Measurements from ENCODE around the gene GANC. TPM values are rescaled to one million over a fixed set of nuclear protein-coding genes. Genes with fewer than 3 reads are reported as not detected.

Gene GANC
- total and polyA plus RNA-seq, 10 donors = 7.4 to 65.9 (median 42.3) TPM

DNA sequence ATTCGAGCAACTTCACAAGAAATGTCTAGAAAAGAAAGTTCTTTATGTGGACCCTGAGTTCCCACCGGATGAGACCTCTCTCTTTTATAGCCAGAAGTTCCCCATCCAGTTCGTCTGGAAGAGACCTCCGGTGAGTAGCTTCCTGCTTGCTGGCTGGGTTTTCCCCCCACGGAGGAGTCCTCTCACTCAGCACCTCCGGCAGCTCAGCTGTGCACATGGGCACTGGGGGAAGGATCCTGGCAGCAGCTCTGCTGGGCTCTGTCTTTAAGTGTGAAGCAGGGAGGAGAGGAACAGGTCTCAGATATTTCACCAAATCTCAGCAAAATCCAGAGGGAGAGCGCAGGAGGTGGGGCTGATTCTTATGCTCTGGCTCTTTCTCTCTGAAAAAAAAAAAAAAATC is 87.0 kb downstream of the GANC start:
- H3K9me3 ChIP-seq = no peaks in the 10 kb centered on the region
- H3K27ac ChIP-seq = peak overlapping the region in 3 of 8 donors; percentile 60 to 63 (median 63)
- no peak for TF ChIP-seq POLR2AphosphoS5 (IDR thresholded peaks at IDR 0.05)
- TF ChIP-seq POLR2A (IDR thresholded peaks at IDR 0.05) = no peak
- TF ChIP-seq, protein P1, sequence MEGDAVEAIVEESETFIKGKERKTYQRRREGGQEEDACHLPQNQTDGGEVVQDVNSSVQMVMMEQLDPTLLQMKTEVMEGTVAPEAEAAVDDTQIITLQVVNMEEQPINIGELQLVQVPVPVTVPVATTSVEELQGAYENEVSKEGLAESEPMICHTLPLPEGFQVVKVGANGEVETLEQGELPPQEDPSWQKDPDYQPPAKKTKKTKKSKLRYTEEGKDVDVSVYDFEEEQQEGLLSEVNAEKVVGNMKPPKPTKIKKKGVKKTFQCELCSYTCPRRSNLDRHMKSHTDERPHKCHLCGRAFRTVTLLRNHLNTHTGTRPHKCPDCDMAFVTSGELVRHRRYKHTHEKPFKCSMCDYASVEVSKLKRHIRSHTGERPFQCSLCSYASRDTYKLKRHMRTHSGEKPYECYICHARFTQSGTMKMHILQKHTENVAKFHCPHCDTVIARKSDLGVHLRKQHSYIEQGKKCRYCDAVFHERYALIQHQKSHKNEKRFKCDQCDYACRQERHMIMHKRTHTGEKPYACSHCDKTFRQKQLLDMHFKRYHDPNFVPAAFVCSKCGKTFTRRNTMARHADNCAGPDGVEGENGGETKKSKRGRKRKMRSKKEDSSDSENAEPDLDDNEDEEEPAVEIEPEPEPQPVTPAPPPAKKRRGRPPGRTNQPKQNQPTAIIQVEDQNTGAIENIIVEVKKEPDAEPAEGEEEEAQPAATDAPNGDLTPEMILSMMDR (IDR thresholded peaks at IDR 0.05 in 8 of 11, conservative IDR thresholded peaks at IDR 0.05 in 3 of 11) = no peak
- no peak for DNase-seq
- intact Hi-C loops (cut with DNase I; ENCODE audit: low total_unique reads) = no loop called here
- H3K4me1 ChIP-seq = peaks cover 0 to 12% (median 0%) of the 10 kb centered on the region in 6 donors
- peaks cover 0 to 58% (median 18%) of the 10 kb centered on the region in 6 donors for H3K36me3 ChIP-seq
- no peaks in the 10 kb centered on the region for H3K27me3 ChIP-seq (replicated peaks in 1 of 7)
- 49 to 72% (median 51%) methylated on average over 7 of the region's 7 CpGs for WGBS, 5 donors
- H3K4me3 ChIP-seq = peak overlapping the region in 1 of 8 donors; percentile 22

DNA sequence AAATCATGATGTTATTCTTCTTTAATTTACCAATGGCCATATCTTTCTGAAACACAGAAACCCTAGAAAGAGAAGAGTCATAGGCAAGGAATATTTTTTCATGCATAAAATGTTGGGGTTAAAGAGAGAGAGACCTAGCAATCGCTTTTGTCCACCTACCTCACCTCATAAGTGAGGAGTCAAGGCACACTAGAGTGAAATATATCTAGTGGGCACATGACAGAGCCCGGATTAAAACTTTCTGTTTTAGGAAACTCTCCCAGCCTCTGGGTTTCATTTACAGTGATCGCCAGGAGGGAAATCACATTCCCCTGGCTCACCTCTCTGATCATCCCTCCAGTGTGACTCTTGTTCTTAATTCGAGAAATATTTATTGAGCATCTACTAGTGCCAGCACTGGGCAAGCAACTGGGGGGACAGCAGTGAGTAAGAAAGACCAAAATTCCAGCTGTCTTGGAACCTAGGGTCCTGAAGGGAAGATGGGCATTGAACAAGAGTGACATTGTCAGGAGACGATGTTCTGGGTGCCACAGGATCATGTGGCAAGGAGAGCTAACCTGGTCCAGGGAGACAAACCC is 87.6 kb downstream of the GANC start:
- TF ChIP-seq POLR2AphosphoS5 (IDR thresholded peaks at IDR 0.05) = no peak
- TF ChIP-seq, protein P1 (IDR thresholded peaks at IDR 0.05 in 8 of 11, conservative IDR thresholded peaks at IDR 0.05 in 3 of 11) = no peak
- TF ChIP-seq POLR2A (IDR thresholded peaks at IDR 0.05) = no peak
- 93 to 98% (median 96%) methylated on average over 5 of the region's 5 CpGs for WGBS, 5 donors
- no peaks in the 10 kb centered on the region for H3K27me3 ChIP-seq (replicated peaks in 1 of 7)
- H3K4me1 ChIP-seq = peaks cover 0 to 12% (median 0%) of the 10 kb centered on the region in 6 donors
- H3K9me3 ChIP-seq = no peaks in the 10 kb centered on the region
- H3K4me3 ChIP-seq = no peak overlapping the region
- peaks cover 0 to 52% (median 15%) of the 10 kb centered on the region in 6 donors for H3K36me3 ChIP-seq
- DNase-seq = no peak
- no peak overlapping the region for H3K27ac ChIP-seq
- intact Hi-C loops (cut with DNase I; ENCODE audit: low total_unique reads) = no loop called here

DNA sequence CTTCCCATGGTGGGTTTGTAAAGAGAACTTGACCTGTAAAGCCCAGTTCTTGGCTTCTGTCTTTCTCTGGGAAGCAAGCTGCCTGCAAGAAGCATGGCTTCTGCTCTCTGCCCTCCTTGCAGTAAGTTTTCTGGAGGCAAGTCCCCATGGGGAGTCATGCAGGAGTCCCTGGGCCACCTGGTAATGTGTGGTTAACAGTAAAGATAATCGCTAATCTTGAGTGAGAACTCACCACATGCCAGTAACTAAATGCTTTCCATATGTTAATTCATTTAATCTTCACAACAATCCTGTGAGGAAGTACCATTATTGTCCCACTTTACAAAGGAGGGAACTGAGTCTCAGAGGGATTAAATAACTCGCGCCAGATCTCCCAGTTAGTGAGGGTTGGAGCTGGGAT is 90.5 kb downstream of the GANC start:
- 95 to 100% (median 96%) methylated on average over 3 of the region's 3 CpGs for WGBS, 5 donors
- Histone ChIP-seq H3K9me3 (no peaks in the 10 kb centered on the region), H3K4me3 (no peak overlapping the region), H3K36me3 (peaks cover 0 to 28% (median 3%) of the 10 kb centered on the region in 6 donors), H3K27me3 (replicated peaks in 1 of 7) (no peaks in the 10 kb centered on the region), H3K4me1 (peaks cover 0 to 38% (median 0%) of the 10 kb centered on the region in 6 donors), H3K27ac (no peak overlapping the region)
- DNase-seq = no peak
- TF ChIP-seq, protein P1 (IDR thresholded peaks at IDR 0.05 in 8 of 11, conservative IDR thresholded peaks at IDR 0.05 in 3 of 11) = no peak
- no peak for TF ChIP-seq POLR2A (IDR thresholded peaks at IDR 0.05)
- TF ChIP-seq POLR2AphosphoS5 (IDR thresholded peaks at IDR 0.05) = no peak
- intact Hi-C loops (cut with DNase I; ENCODE audit: low total_unique reads) = no loop called here

DNA sequence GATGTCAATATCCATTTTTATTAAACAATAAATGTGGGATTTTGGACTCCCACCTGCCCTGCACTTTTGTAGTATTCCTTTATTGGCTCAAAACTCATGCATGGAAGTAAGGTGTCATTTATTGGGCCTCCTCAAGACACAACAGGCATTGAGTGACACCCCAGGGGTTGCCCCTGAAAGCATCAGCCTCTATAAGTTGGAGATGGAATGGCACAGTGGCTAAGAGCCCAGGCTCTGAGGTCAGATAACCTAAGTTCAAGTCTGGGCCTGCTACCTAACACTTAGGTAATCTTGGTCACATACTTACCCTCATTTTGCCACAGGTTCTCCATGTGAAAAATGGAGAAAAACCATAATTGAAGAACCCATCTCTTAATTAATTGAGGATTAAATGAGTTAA is 90.9 kb downstream of the GANC start:
- TF ChIP-seq POLR2A (IDR thresholded peaks at IDR 0.05) = no peak
- TF ChIP-seq POLR2AphosphoS5 (IDR thresholded peaks at IDR 0.05) = no peak
- TF ChIP-seq, protein P1 (IDR thresholded peaks at IDR 0.05 in 8 of 11, conservative IDR thresholded peaks at IDR 0.05 in 3 of 11) = no peak
- intact Hi-C loops (cut with DNase I; ENCODE audit: low total_unique reads) = no loop called here
- Histone ChIP-seq H3K4me1 (peaks cover 0 to 38% (median 0%) of the 10 kb centered on the region in 6 donors), H3K27me3 (replicated peaks in 1 of 7) (no peaks in the 10 kb centered on the region), H3K9me3 (no peaks in the 10 kb centered on the region), H3K27ac (no peak overlapping the region), H3K36me3 (peaks cover 0 to 28% (median 3%) of the 10 kb centered on the region in 6 donors), H3K4me3 (no peak overlapping the region)
- no peak for DNase-seq
